Measurements from ENCODE around the gene TRAK1.

The TRAK1 gene

GRCh38 chr3:42229942-42230688 lies 139.0 kb downstream of the TRAK1 start:
- Histone ChIP-seq H3K9ac (ENCODE audit: low read depth, low read length) (no peak overlapping the region), H3K4me1 (ENCODE audit: control insufficient read depth, insufficient read depth, low read length) (peaks cover 3% of the 10 kb centered on the region), H3K4me3 (ENCODE audit: low read depth, low read length) (no peak overlapping the region), H3K27me3 (ENCODE audit: control insufficient read depth, insufficient read depth, low read length) (no peaks in the 10 kb centered on the region), H3K9me3 (ENCODE audit: control insufficient read depth, insufficient read depth, low read length) (no peaks in the 10 kb centered on the region), H3K36me3 (ENCODE audit: control insufficient read depth, insufficient read depth, low read length) (no peaks in the 10 kb centered on the region)

- no peaks in the 10 kb centered on the region for H3K36me3 ChIP-seq (ENCODE audit: control insufficient read depth, insufficient read depth, low read length)
- no peak overlapping the region for H3K4me3 ChIP-seq (ENCODE audit: low read depth, low read length)
- H3K27me3 ChIP-seq (ENCODE audit: control insufficient read depth, insufficient read depth, low read length) = no peaks in the 10 kb centered on the region
- no peaks in the 10 kb centered on the region for H3K9me3 ChIP-seq (ENCODE audit: control insufficient read depth, insufficient read depth, low read length)
- no peak overlapping the region for H3K9ac ChIP-seq (ENCODE audit: low read depth, low read length)
- H3K4me1 ChIP-seq (ENCODE audit: control insufficient read depth, insufficient read depth, low read length) = peaks cover 3% of the 10 kb centered on the region
Observed at GRCh38 chr3:42230860-42231259, 139.7 kb downstream of the TRAK1 start.

DNA sequence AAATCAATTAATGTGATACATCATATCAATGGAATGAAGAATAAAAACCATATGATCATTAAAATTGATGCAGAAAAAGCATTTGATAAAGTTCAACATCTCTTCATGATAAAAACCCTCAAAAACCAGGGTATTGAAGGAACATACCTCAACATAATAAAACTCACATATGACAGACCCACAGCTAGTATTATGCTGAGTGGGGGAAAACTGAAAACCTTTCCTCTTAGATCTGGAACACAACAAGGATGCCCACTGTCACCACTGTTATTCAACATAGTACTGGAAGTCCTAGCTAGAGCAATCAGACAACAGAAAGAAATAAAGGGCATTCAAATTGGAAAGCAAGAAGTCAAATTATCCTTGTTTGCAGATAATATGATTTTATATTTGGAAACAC lies 144.4 kb downstream of the TRAK1 start:
- H3K27me3 ChIP-seq (ENCODE audit: control insufficient read depth, insufficient read depth, low read length) = no peaks in the 10 kb centered on the region
- peaks cover 3% of the 10 kb centered on the region for H3K4me1 ChIP-seq (ENCODE audit: control insufficient read depth, insufficient read depth, low read length)
- H3K9ac ChIP-seq (ENCODE audit: low read depth, low read length) = no peak overlapping the region
- no peaks in the 10 kb centered on the region for H3K36me3 ChIP-seq (ENCODE audit: control insufficient read depth, insufficient read depth, low read length)
- no peak overlapping the region for H3K4me3 ChIP-seq (ENCODE audit: low read depth, low read length)
- H3K9me3 ChIP-seq (ENCODE audit: control insufficient read depth, insufficient read depth, low read length) = peaks cover 6% of the 10 kb centered on the region

- Histone ChIP-seq H3K4me3 (ENCODE audit: low read depth, low read length) (no peak overlapping the region), H3K4me1 (ENCODE audit: control insufficient read depth, insufficient read depth, low read length) (no peaks in the 10 kb centered on the region), H3K9ac (ENCODE audit: low read depth, low read length) (no peak overlapping the region), H3K9me3 (ENCODE audit: control insufficient read depth, insufficient read depth, low read length) (peaks cover 6% of the 10 kb centered on the region), H3K27me3 (ENCODE audit: control insufficient read depth, insufficient read depth, low read length) (no peaks in the 10 kb centered on the region), H3K36me3 (ENCODE audit: control insufficient read depth, insufficient read depth, low read length) (no peaks in the 10 kb centered on the region)
Observed at GRCh38 chr3:42236611-42237010, 145.5 kb downstream of the TRAK1 start.

DNA sequence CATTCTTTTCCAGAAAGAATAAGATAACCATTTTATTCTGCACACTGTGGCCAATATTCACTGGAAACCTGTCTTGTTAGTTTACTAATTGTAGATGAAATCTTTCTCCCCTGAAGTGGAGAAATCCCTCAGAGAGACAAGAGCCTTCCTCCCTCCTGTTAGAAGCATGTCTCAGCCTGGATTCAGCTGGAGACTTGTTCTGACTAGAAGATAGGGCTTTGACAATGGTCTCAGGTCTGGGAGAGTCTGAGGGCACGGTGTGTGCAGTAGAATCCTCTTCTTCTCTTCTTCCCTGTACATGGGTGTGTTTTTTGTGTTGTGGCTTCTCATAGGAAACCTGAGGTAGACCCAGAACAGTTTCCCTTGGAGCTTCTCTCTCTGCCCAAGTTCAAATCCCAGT lies 154.9 kb downstream of the TRAK1 start:
- peaks cover 3% of the 10 kb centered on the region for H3K27me3 ChIP-seq (ENCODE audit: control insufficient read depth, insufficient read depth, low read length)
- H3K9me3 ChIP-seq (ENCODE audit: control insufficient read depth, insufficient read depth, low read length) = no peaks in the 10 kb centered on the region
- no peak overlapping the region for H3K4me3 ChIP-seq (ENCODE audit: low read depth, low read length)
- H3K36me3 ChIP-seq (ENCODE audit: control insufficient read depth, insufficient read depth, low read length) = no peaks in the 10 kb centered on the region
- no peak overlapping the region for H3K9ac ChIP-seq (ENCODE audit: low read depth, low read length)
- no peaks in the 10 kb centered on the region for H3K4me1 ChIP-seq (ENCODE audit: control insufficient read depth, insufficient read depth, low read length)

DNA sequence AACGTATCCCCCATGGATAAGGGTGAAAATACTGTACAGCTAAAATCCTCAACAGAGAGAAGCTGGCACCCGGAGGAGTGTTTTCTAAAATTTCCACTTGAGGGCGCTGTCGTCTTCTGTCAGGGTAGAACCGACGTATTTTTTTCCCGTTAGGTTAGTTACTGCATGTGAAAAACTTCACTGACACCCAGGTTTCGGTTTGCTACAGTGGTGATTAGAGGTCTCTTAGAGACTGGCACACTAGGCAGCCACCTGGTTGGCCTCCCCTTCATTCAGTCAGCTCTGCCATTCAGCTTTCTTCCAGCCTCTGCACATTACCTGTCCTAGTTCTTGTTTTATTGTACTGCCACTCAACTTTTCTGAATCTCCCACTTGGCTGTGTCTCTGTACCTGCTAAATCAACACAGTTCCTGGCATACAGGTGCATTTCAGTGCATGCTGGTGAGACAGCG lies 156.4 kb downstream of the TRAK1 start:
- no peaks in the 10 kb centered on the region for H3K4me1 ChIP-seq (ENCODE audit: control insufficient read depth, insufficient read depth, low read length)

GRCh38 chr3:42250761-42251160 lies 159.6 kb downstream of the TRAK1 start:
- Histone ChIP-seq H3K4me1 (ENCODE audit: control insufficient read depth, insufficient read depth, low read length) (no peaks in the 10 kb centered on the region), H3K4me3 (ENCODE audit: low read depth, low read length) (no peak overlapping the region), H3K9me3 (ENCODE audit: control insufficient read depth, insufficient read depth, low read length) (no peaks in the 10 kb centered on the region), H3K36me3 (ENCODE audit: control insufficient read depth, insufficient read depth, low read length) (no peaks in the 10 kb centered on the region), H3K27me3 (ENCODE audit: control insufficient read depth, insufficient read depth, low read length) (peaks cover 5% of the 10 kb centered on the region), H3K9ac (ENCODE audit: low read depth, low read length) (no peak overlapping the region)

More for the DNA sequence above, 156.4 kb downstream of the TRAK1 start:
- H3K36me3 ChIP-seq (ENCODE audit: control insufficient read depth, insufficient read depth, low read length) = no peaks in the 10 kb centered on the region
- H3K9ac ChIP-seq (ENCODE audit: low read depth, low read length) = no peak overlapping the region
- H3K27me3 ChIP-seq (ENCODE audit: control insufficient read depth, insufficient read depth, low read length) = peaks cover 3% of the 10 kb centered on the region
- no peaks in the 10 kb centered on the region for H3K9me3 ChIP-seq (ENCODE audit: control insufficient read depth, insufficient read depth, low read length)
- no peak overlapping the region for H3K4me3 ChIP-seq (ENCODE audit: low read depth, low read length)

DNA sequence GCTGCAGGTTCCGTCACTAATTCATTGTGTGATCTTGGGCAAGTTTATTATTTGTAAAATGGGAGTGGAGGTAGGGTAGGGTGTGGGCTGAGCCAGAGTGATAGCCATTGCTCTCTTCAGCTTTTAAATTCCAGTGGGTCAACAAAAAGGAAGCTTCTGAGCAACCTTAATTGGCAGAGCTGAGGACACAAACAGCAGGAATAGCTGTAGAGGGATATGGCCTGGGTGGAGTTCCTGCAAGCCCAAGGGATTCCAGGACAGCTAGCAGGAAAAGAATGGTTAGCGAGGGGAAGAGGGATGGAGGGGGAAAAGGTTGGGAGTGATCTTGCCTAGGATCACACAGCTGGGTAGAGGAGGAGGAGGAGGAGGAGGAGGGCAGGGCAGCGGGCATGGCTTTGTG lies 163.4 kb downstream of the TRAK1 start:
- H3K27me3 ChIP-seq (ENCODE audit: control insufficient read depth, insufficient read depth, low read length) = peaks cover 2% of the 10 kb centered on the region
- H3K4me1 ChIP-seq (ENCODE audit: control insufficient read depth, insufficient read depth, low read length) = no peaks in the 10 kb centered on the region
- no peaks in the 10 kb centered on the region for H3K36me3 ChIP-seq (ENCODE audit: control insufficient read depth, insufficient read depth, low read length)
- H3K4me3 ChIP-seq (ENCODE audit: low read depth, low read length) = no peak overlapping the region
- no peak overlapping the region for H3K9ac ChIP-seq (ENCODE audit: low read depth, low read length)
- no peaks in the 10 kb centered on the region for H3K9me3 ChIP-seq (ENCODE audit: control insufficient read depth, insufficient read depth, low read length)

- Histone ChIP-seq H3K9ac (ENCODE audit: low read depth, low read length) (no peak overlapping the region), H3K4me1 (ENCODE audit: control insufficient read depth, insufficient read depth, low read length) (no peaks in the 10 kb centered on the region), H3K36me3 (ENCODE audit: control insufficient read depth, insufficient read depth, low read length) (no peaks in the 10 kb centered on the region), H3K4me3 (ENCODE audit: low read depth, low read length) (no peak overlapping the region), H3K9me3 (ENCODE audit: control insufficient read depth, insufficient read depth, low read length) (no peaks in the 10 kb centered on the region), H3K27me3 (ENCODE audit: control insufficient read depth, insufficient read depth, low read length) (peaks cover 3% of the 10 kb centered on the region)
Observed at GRCh38 chr3:42256135-42256819, 165.1 kb downstream of the TRAK1 start.

DNA sequence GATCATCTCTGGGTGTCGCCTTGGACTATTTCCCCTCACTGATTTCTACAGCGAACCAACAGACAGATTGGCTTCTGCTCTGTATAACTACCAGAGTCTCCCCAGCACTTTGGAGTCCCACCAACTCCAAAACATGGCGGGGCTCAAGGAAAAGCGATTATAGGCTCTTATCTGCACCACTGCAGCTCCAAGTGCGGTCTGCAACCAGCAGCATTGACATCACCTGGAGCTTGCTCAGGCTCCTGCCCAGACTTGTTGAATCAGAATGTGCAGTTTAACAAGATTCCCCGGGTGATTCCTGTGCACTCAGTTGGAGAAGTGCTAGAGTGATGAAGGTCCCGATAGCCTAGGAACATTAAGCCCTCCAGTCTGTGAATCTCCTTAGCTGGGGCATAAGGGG lies 165.8 kb downstream of the TRAK1 start:
- H3K4me1 ChIP-seq (ENCODE audit: control insufficient read depth, insufficient read depth, low read length) = no peaks in the 10 kb centered on the region

GRCh38 chr3:42262525-42262924 lies 171.4 kb downstream of the TRAK1 start:
- H3K27me3 ChIP-seq (ENCODE audit: control insufficient read depth, insufficient read depth, low read length) = peaks cover 48% of the 10 kb centered on the region
- H3K9me3 ChIP-seq (ENCODE audit: control insufficient read depth, insufficient read depth, low read length) = no peaks in the 10 kb centered on the region
- no peak overlapping the region for H3K9ac ChIP-seq (ENCODE audit: low read depth, low read length)
- H3K4me1 ChIP-seq (ENCODE audit: control insufficient read depth, insufficient read depth, low read length) = peaks cover 4% of the 10 kb centered on the region
- H3K36me3 ChIP-seq (ENCODE audit: control insufficient read depth, insufficient read depth, low read length) = no peaks in the 10 kb centered on the region
- no peak overlapping the region for H3K4me3 ChIP-seq (ENCODE audit: low read depth, low read length)

More for the DNA sequence above, 165.8 kb downstream of the TRAK1 start:
- Histone ChIP-seq H3K9me3 (ENCODE audit: control insufficient read depth, insufficient read depth, low read length) (no peaks in the 10 kb centered on the region), H3K4me3 (ENCODE audit: low read depth, low read length) (no peak overlapping the region), H3K27me3 (ENCODE audit: control insufficient read depth, insufficient read depth, low read length) (peaks cover 11% of the 10 kb centered on the region), H3K36me3 (ENCODE audit: control insufficient read depth, insufficient read depth, low read length) (no peaks in the 10 kb centered on the region), H3K9ac (ENCODE audit: low read depth, low read length) (no peak overlapping the region)
